Measurements from ENCODE around the gene CAPN15.

The CAPN15 gene

DNA sequence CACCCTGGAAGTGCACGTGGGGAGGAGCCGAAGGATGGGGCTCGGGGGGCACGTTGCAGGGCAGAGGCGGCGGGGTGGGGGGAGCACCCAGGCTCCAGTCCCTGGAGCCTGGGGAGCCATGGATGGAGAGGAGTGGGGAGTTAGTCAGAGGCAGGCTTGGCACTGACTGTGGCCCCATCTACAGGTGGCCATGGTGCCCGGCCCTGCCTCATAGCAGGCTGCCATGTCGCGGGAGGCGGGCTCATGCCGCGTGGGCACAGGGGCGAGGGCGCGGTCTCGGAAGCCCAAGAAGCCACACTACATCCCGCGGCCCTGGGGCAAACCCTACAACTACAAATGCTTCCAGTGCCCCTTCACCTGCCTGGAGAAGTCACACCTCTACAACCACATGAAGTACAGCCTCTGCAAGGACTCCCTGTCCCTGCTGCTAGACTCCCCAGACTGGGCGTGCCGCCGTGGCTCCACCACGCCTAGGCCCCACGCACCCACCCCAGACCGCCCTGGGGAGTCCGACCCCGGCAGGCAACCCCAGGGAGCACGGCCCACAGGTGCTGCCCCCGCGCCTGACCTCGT lies 35.6 kb downstream of the CAPN15 start:
- DNase-seq = no peak

DNA sequence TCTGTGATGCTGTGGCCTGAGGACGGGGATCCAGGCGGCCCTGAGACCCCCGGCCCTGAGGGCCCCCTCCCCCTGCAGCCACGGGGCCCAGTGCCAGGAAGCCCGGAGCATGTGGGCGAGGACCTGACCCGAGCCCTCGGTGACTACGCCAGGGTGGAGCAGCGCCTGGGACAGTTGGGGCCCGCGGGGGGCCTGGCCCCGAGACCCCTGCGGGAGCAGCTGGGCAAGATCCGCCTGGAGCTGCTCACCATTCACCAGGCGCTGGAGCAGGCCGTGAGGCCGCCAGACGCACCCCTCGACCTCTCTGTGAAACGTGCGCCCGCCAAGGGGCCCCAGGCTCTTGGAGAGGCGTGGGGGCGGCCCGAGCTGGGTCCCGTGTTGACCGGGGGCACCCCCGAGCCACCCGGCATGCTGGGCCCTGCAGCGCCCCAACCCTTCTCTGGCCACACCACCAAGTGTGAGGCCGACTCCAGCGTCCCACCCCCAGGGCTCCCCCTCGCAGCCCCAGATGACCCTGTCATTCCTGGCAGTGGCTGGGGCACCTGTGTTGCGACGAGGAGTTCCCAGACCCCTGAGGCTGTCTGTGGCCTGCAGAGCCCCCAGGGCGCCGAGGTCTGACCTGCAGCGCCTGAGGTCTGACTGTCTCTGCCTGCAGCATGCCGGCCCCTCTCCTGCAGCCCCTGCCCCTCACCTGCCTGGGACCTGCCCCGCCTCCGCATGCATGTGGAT lies 37.3 kb downstream of the CAPN15 start:
- no peak for DNase-seq

DNA sequence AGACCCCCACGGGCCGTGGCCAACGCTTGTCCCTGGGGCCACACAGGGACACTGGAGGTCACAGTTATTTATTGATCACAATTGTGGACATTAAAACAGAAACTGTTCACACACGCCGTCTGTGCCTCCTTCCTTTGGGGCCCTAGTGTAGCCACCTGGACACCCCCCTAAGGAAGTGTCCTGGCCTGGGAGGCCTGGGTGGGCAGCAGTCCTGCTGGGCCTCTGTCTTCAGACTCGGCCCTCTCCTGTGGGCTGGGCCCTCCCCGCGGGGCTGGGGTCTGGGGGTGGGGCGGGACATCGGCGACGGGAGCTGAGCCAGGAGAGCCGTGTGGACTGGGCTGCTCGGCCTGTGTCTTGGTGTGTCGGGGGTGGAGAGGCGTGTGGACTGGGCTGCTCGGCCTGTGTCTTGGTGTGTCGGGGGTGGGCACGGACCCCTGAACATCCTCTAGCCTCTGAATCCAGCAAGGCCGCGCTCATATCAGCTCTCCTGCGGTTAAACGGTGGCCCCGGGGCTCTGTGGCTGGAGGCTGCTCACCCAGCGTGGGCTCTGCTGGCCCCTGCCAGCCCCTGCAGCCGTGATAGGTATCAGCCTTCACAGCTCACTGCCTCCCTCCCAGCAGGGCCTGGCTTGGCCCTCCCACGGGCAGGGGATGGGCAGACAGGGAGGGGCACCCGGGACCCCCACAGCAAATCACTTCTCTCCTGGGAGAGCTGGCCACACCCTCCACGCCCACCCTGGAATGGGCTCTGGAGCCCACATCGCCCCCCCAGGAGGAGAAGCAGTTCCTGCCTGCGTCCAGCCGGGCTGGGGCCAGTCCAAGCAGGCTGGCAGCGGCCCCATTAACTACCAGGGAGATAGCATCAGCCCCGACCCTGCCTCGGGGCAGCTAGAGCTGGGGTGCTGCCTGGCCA lies 38.2 kb downstream of the CAPN15 start:
- DNase-seq = no peak

DNA sequence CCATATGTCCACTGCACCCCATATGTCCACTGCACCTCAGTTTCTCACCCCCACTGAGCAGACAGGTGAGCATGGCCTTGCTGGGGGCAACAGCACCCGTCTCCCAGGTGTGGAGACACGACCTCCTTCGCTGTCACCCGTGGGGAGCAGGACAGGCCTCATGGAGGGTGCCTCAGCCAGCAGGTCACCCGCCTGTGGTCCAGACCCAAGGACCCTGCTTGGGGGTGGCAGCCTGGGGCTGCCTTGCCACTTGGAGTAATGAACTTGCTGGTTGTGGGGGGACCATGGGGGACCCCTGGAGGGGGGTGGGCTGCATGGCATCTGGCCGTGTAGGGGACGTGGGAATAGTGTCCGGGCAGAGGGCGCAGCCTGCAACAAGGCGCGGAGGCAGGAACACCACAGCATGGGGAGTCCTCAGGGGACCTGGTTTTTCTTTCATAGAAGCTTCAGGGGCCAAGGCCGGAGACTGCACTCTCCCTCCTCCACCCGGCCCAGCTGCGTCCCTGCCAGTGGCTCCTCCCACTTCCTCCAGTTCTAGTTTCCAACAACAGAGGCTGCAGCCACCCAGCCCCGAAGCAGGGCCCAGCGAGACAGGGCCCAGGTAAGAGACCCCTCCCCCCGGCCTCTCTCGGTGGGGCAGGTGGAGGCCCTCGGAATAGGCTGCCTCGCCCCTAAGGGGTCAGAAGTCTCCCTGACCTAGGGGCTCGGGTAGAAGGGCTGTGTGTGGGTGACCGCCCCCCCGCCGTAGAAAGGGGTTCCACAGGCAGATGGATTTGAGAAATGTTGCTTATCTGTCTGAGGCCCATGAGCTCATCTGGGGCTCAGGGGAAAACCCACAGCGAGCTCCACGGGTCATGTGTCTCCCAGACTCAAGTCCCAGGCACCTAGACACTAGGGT lies 39.2 kb downstream of the CAPN15 start, which contains the start of gene NHLRC4:
NHLRC4 (plus strand) TSS at position 531 of the 898 bp plus-strand sequence. CDS start 1,043 bp downstream, outside the sequence.
- no peak for DNase-seq

DNA sequence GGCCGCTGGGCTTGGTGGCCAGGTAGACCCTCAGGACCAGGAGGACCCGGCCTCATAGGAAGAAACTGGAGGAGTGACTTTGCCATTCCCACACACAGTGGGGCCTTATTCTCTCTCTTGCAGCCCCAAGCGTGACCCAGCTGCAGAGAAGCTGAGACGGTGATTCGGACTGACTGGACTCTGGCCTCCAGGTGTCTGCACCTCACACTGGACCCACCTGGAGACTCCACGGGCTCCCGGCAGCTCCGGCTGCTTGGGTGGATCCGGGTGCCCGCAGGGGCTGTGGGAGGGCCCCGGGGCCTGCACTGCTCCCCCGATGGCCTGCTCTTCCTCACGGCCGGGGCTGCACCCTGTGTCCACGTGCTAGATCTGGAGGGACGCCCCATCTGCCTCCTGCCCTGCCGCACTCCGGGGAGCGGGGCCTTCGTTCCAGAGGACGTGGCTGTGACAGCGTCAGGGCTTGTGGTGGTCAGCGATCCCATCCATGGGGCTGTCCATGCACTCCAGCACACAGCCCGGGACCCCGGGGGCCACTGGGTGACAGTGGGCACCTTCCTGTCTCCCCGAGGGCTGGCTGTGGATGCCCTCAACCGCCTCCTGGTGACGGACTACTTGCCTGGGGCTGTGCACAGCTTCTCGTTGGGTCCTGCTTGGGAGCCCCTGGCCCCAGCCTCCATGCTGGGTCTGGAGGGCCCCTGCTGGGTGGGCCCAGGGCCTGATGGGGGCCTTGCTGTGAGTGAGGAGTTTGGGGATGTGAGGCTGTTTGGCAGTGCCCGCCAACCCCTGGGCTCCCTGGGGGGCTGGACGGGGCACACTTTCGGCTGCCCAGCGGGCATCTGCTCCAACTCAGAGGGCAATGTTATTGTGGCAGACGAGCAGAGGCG lies 40.1 kb downstream of the CAPN15 start:
- DNase-seq = no peak

DNA sequence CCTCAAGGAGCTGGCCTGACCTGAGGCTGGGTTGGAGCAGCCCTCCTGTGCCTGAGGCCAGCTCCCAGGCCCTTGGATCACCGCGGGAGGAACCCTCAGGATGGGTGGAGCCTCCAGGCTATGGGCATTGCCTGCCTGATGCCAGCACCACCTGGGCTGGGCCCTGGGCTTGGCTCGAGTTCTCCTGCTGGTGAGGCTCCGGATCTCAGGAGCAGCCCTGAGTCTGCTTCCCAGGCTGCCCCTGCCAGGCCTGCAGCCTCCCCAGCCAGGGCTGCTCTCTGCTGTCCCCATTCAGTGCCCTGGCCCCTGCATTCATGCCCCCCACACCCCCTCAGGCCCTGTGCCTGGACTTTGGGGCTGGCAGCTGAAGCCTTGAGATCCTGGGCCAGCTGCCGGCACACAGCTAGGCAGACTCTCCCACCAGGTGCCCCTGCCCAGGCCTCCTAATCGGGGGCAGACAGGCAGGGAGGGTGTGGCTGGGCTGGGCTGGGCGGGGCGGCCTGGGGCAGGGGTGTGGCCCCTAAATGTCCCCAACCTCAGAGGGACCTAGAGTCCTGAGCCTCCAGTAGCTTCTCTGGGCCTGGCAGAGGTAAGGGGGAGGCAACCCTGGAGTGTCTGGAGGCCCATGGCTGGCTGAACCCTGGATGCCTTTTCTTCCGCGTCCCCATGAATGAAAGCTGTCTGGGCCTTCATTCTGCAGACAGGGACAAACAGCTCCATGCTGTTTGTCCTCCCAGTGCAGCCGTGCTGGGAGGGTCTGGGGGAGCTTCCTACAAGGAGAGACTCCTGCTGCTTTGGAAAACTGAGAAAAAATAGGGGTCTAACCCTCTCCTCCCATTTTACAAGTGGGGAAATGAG lies 41.1 kb downstream of the CAPN15 start:
- DNase-seq = no peak

DNA sequence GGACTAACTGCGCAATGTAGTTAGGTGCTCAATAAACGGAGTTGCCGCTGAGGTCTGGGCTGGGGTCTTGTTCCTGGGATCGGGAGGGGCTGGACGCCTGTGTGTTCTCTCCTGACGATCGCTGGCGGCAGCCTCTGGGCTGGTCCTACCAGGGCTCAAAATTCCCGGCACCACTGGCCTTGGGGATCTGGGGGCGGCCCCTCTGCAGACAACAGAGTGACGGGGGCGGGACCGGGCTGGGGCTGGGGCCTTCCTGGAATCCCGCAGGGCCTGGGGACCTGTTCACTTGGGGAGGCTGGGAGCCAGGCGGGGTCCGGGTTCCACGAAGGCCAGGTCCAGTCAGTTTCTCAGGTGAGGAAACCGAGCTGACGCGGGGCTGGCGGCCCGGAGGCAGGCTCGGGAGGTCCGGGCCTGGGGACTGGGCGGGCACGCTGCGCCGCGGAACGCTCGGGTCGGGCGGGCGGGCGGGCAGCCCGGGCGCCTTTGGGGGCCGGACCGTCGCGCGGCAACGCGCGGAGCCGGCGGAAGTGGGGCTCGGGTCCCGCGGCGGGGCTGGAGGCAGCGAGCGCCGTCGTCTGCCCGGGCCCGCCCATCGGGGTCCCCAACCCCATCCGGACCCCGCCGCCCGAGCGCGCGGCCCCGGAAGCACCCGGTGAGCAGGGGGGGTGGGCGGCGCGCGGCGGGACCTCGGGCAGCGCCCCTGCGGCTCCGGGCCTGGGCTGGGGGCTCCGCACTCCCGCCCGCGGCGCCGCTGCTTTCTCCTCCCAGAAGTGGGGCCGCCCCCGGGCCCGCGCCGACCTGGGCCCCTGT lies 42.1 kb downstream of the CAPN15 start, which contains the start of gene PIGQ:
PIGQ (plus strand) TSS at position 524 of the 810 bp plus-strand sequence. CDS start 4,107 bp downstream, outside the sequence.
- DNase-seq = no peak

DNA sequence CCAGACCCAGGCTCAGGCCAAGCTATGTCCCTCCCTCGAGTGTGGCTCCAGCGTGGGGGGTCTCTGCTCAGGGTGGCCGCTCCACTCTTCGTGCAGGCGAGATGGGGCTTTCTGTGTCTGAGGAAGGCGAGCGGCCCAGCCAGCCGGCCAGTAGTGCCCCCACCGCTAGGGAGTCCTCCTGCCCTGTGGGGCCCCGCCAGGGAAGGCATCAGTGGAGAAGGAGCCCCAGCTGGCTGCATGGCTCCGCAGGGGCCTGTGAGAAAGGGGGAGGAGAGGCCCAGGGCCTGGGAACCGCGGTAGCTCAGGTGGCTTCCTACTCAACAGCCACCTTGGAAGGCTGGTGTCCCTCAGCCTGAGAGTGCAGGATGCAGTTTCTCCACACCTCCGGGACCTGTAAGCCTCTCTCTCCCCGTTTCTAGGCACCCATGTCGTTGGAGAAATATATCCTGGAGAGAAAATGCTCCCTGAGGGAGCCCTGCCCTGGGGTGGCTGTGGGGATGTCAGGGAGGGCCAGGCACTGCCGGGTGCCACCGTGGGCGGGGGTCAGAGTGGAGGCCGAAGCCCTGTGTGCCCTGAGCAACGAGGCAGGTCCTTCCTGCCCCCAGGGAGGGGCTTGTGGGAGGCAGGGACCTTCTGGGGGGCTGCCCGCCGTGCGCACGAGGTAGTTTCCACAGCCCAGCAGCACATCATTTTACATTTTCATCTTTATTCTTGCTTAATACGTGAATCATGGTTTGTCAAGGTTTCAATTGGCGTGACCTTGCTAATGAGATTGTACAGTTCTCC lies 45.5 kb downstream of the CAPN15 start:
- DNase-seq = no peak

DNA sequence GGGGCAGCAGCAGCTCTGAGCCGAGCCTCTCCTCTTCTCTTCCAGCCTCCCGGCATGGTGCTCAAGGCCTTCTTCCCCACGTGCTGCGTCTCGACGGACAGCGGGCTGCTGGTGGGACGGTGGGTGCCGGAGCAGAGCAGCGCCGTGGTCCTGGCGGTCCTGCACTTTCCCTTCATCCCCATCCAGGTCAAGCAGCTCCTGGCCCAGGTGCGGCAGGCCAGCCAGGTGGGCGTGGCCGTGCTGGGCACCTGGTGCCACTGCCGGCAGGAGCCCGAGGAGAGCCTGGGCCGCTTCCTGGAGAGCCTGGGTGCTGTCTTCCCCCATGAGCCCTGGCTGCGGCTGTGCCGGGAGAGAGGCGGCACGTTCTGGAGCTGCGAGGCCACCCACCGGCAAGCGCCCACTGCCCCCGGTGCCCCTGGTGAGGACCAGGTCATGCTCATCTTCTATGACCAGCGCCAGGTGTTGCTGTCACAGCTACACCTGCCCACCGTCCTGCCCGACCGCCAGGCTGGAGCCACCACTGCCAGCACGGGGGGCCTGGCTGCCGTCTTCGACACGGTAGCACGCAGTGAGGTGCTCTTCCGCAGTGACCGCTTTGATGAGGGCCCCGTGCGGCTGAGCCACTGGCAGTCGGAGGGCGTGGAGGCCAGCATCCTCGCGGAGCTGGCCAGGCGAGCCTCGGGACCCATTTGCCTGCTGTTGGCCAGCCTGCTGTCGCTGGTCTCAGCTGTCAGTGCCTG lies 46.7 kb downstream of the CAPN15 start:
- DNase-seq = no peak

DNA sequence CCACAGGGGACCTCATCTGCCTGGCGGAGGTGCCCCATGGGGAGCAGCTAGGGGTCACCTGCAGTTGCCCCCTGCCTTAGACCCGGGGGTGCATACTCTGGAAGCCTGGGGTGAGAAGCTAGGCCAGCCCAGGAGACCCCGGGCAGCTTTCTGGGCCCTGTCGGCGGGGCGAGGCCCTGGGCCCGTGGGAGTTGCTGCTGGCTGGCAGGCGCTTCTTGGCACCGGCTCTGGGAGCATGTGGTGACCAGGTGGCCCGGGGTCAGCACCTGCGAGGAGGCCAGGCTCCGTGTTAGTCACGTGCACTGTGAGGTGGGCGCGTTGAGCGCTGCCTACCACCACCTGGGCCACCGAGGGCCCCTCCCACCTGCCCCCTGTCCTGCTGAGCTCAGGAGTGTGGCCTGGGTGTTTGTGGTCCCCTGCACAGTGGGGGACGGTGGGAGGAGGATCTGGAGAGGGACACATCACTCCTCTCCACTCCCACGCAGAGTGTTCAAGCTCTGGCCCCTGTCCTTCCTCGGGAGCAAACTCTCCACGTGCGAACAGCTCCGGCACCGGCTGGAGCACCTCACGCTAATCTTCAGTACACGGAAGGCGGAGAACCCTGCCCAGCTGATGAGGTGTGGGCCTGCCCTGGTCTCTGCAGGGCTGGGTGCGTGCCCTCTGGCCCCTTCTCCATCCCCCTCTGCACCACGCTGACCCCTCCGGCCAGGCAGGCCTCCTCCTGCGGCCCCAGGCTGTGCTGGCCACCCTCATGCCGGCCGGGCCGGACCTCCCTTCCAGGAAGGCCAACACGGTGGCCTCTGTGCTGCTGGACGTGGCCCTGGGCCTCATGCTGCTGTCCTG lies 48.1 kb downstream of the CAPN15 start:
- DNase-seq = no peak

DNA sequence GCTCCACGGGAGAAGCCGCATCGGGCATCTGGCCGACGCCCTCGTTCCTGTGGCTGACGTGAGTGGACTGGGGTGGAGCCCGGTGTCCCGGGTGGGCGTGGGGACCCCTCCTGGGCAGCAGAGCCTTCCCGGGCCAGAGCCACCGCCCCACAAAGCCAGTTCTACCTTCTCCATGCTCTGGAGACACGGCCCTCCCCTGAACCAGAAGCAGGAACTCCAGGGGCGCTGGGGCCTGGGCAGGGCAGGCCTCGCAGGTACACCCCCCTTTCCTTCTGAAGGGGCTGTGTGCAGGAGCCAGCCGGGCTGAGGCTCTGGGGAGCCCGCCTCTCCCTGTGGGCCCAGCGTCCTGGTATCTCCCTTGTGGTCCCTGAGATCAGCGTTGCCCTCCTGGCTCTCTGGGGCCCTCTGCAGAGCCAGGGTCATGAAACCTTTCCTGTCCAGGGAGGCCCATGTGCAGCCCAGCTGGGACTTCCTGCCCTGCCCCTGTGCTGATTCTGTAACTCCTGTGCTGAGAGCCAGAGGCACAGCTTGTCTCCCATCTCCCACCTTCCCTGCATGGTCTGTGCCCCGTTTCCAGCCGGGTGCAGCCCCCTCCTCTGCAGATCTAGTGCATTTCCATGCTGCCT lies 48.8 kb downstream of the CAPN15 start:
- no peak for DNase-seq

DNA sequence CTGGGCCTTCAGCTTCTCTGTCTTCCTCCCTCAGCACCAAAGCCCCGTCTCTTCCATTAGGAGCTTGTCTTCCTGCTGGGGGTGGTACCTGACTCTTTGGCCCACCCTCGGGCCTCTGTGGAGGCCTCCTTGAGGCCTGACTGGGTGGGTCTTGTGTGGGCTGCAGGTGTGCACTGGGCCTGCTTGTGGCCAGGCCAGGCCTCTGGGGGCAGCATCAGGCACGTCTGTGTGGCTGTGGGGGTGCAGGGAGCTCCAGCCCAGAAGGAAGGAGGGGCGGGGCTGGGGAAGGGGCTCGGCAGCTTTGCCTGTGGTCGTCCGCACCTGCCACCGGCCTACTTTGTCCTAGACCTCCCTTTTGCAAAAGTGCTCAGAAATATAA lies 49.3 kb downstream of the CAPN15 start:
- no peak for DNase-seq

DNA sequence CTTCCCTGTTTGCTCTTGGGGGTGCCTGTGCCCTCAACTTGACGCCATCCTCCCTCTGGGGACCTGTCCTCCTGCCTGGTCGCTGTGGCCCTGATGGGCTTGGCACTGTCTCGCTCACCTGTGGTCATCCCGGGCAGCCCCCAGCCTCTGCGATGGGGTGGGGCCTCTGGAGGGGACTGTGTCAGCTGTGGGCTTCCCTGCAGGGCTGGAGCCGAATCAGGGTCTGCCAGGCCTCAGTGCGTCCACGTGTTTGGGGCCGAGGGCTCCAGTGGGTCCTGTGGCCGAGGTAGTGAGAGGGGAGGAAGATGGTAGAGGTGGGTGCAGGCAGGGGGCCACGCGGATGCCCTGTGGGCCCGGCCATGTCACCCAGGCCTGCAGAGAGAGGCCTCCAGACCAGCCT lies 50.3 kb downstream of the CAPN15 start:
- DNase-seq = no peak

DNA sequence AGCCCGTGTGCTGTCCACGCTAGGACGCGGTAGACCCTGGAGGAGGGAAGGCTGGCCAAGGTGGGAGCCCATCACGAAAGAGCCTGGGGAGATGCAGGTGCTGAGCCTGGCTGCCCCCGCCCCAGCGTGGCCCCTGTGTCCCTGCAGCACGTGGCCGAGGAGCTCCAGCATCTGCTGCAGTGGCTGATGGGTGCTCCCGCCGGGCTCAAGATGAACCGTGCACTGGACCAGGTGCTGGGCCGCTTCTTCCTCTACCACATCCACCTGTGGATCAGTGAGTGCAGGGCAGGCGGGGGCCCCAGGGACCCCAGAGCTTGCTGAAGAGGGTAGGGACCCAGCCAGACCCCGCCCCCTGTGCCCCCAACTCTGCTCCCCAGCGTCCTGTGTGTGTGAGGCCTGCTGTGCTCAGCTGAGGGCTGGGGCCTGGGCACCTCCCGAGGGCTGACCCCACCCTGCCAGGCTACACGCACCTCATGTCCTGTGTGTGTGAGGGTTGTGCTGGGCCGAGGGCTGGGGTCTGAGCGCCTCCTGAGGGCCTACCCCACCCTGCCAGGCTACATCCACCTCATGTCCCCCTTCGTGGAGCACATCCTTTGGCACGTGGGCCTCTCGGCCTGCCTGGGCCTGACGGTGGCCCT lies 50.8 kb downstream of the CAPN15 start:
- no peak for DNase-seq

DNA sequence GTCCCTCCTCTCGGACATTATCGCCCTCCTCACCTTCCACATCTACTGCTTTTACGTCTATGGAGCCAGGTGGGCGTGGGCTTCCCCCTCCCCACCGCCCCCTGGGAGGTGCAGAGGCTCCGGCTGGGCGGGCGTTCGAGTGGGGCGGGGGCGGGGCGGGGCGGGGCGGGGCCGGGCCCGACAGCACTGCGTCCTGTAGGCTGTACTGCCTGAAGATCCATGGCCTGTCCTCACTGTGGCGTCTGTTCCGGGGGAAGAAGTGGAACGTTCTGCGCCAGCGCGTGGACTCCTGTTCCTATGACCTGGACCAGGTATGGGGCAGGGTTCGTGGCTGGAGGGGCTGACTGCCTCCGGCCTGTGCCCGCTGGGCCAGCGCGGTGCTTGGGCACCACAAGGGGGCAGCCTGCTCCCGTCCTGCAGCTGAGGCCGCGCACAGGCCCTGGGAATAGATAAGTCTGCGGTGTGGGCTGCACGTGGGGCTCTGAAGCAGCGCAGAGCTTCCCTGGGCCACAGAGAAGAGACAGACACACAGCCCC lies 51.4 kb downstream of the CAPN15 start:
- DNase-seq = no peak
